K562 (cell line): ENCODE measurements around the gene VRK3. TPM values are rescaled to one million over a fixed set of nuclear protein-coding genes. Genes with fewer than 3 reads are reported as not detected.
A peak's percentile ranks its signal among the peaks of the same experiment; 100 is the strongest.

ENCODE experiments used
- ARID4B ChIP-seq: sonication (generic); formaldehyde crosslinking; IDR thresholded peaks from 2 replicates; pipeline ENCODE4 v1.8.0; 2022; ENCODE audit warnings: mild to moderate bottlenecking, missing genetic modification reagents
- ATF2 ChIP-seq: sonication (generic); formaldehyde crosslinking; IDR thresholded peaks from 2 replicates; pipeline ENCODE4 v1.8.1; 2022; ENCODE audit warnings: missing genetic modification reagents
- ATF6 ChIP-seq: sonication (generic); formaldehyde crosslinking; IDR thresholded peaks from 2 replicates; pipeline ENCODE4 v1.4.0; 2020; ENCODE audit warnings: mild to moderate bottlenecking, missing genetic modification reagents
- C11orf30 ChIP-seq: fragments of 450-650 bp; IDR thresholded peaks from 2 replicates; pipeline ENCODE4 v1.6.1; 2016; ENCODE audit warnings: low read depth, mild to moderate bottlenecking
- FOXK2 ChIP-seq, 2 experiments: fragments of 450-650 bp; IDR thresholded peaks in 1 of 2; conservative IDR thresholded peaks in 1 of 2; 2 replicates each; pipeline ENCODE4 v1.6.1; 2016; ENCODE audit warnings: low read depth in 2 of 2, mild to moderate bottlenecking in 1 of 2
- KLF1 ChIP-seq: fragments of 450-650 bp; IDR thresholded peaks from 2 replicates; pipeline ENCODE4 v1.6.1; 2016; ENCODE audit warnings: missing genetic modification characterization, missing compliant biosample characterization
- KLF16 ChIP-seq: IDR thresholded peaks from 2 replicates; pipeline ENCODE4 v1.6.1; 2016; ENCODE audit warnings: antibody characterized with exemption
- MNT ChIP-seq, 2 experiments: fragments of 450-650 bp; conservative IDR thresholded peaks; 2 replicates each; pipeline ENCODE4 v1.6.1; 2017; ENCODE audit warnings: mild to moderate bottlenecking in 2 of 2, moderate library complexity in 2 of 2
- NFYB ChIP-seq: IDR thresholded peaks from 2 replicates; pipeline ENCODE4 v1.6.1; 2011; ENCODE audit warnings: mild to moderate bottlenecking, moderate library complexity; ENCODE audit not compliant: insufficient read length; ENCODE audit errors: extremely low read depth
- PHF21A ChIP-seq: fragments of 450-650 bp; IDR thresholded peaks from 2 replicates; pipeline ENCODE4 v1.6.1; 2017; ENCODE audit warnings: low read depth, borderline replicate concordance
- ZBTB49 ChIP-seq: sonication (generic); formaldehyde crosslinking; IDR thresholded peaks from 2 replicates; pipeline ENCODE4 v1.8.0; 2022; ENCODE audit warnings: missing genetic modification reagents, mild to moderate bottlenecking, borderline replicate concordance
- ZFP36 ChIP-seq: fragments of 150-350 bp; IDR thresholded peaks from 2 replicates; pipeline ENCODE4 v1.6.1; 2018; ENCODE audit warnings: low read length, low read depth; ENCODE audit not compliant: partially characterized antibody
- polyA plus RNA-seq, 8 experiments: library from polyadenylated mRNA; depleted of rRNA in 4 of 8; stranded (reverse) in 5 of 8; unstranded in 3 of 8; fragments of >200 nt; fragmentation: Nextera tagmentation in 2 of 8; fragmentation: Illumina TruSeq in 1 of 8; extraction: Ambion mirVana in 2 of 8; extraction: Trizol in 1 of 8; gene quantifications; 2 replicates each; pipeline versions ENCODE4 v1.2.1 to v1.2.3, GENCODE V29; 2011 to 2014; ENCODE audit warnings: inconsistent platforms in 1 of 8, missing spikeins in 1 of 8
- total RNA-seq, 7 experiments: library from RNA; depleted of rRNA in 6 of 7; stranded (reverse); fragments of >200 nt in 6 of 7; fragmentation: Illumina TruSeq in 2 of 7; extraction: Trizol in 2 of 7; gene quantifications; 2 replicates each; pipeline versions ENCODE4 v1.2.1 to v1.2.3, GENCODE V29; 2011 to 2021; ENCODE audit warnings: low replicate concordance in 1 of 7

Gene VRK3
- total and polyA plus RNA-seq, 9 of the 15 experiments (the other 6 are each of a cell fraction or from before 2014, with no cell fraction given) = 25.6 to 94.3 (median 42.9) TPM

GRCh38 chr19:50050406-50051227 is 25.4 kb upstream of the VRK3 start (continued):
- TF ChIP-seq ARID4B (peak; percentile 47; the same call in 1 of the 2 replicates), KLF1 (tag) (0 out of 2 replicates have a peak, but pooled peaks have one; percentile 35), ATF2 (no peak), C11orf30 (peak; percentile 24; the same call in 1 of the 2 replicates), MNT (conservative IDR thresholded peaks at IDR 0.05) (peak; percentile 67 to 73), FOXK2 (conservative IDR thresholded peaks at IDR 0.05 in 1 of 2, IDR thresholded peaks at IDR 0.05 in 1 of 2; ENCODE audit: low read depth in 2 of 2) (no peak), ZBTB49 (CRISPR knock-in tag) (no peak), ATF6 (CRISPR knock-in tag) (no peak), PHF21A (no peak), KLF16 (peak; percentile 71), ZFP36 (no peak), NFYB (no peak)
